RWPE2 (cell line): ENCODE results near the gene VDAC1.
A peak's percentile ranks its signal among the peaks of the same experiment; 100 is the strongest.
"Not testable (repeated sequence)": the region's sequence is repeated elsewhere in the genome, so short reads cannot be mapped to it uniquely, and the experiment has no call there.

Experiments used
- ATAC-seq: fragments of 200-7000 bp; cut with Tn5 transposase; 3 replicates; pipeline ENCODE4 v1.9.1; 2021; ENCODE audit warnings: low read depth
- DNase-seq: peaks from one replicate; pipeline ENCODE4 v3.0.0-alpha.2; 2020; ENCODE audit warnings: low spot score
- H3K27ac ChIP-seq: fragments of 450-650 bp; 2 replicates; pipeline ENCODE4 v1.5.1; 2017; ENCODE audit warnings: mild to moderate bottlenecking; ENCODE audit not compliant: poor library complexity, severe bottlenecking
- H3K27me3 ChIP-seq: fragments of 250-450 bp; sonication (Bioruptor Pico); 2 replicates; pipeline ENCODE4 v1.5.1; 2021; ENCODE audit warnings: mild to moderate bottlenecking, moderate library complexity; ENCODE audit not compliant: insufficient read depth, poor library complexity, severe bottlenecking
- H3K36me3 ChIP-seq: fragments of 250-450 bp; sonication (Bioruptor Pico); 2 replicates; pipeline ENCODE4 v1.5.1; 2020; ENCODE audit warnings: low read depth, mild to moderate bottlenecking, moderate library complexity
- H3K4me1 ChIP-seq: fragments of 250-450 bp; sonication (Bioruptor Pico); 2 replicates; pipeline ENCODE4 v1.5.1; 2021; ENCODE audit warnings: mild to moderate bottlenecking, moderate library complexity; ENCODE audit not compliant: insufficient read depth, poor library complexity, severe bottlenecking
- H3K4me3 ChIP-seq: fragments of 250-450 bp; sonication (Bioruptor Pico); 2 replicates; pipeline ENCODE4 v1.5.1; 2021; ENCODE audit warnings: mild to moderate bottlenecking, moderate library complexity; ENCODE audit not compliant: severe bottlenecking
- H3K9me3 ChIP-seq: fragments of 250-450 bp; sonication (Bioruptor Pico); 2 replicates; pipeline ENCODE4 v1.5.1; 2021; ENCODE audit warnings: mild to moderate bottlenecking, moderate library complexity; ENCODE audit not compliant: severe bottlenecking
- TF ChIP-seq, protein P1 (sequence below): fragments of 450-650 bp; IDR thresholded peaks from one replicate; pipeline ENCODE4 v1.5.1; 2017; ENCODE audit warnings: mild to moderate bottlenecking, moderate library complexity; ENCODE audit not compliant: poor library complexity, severe bottlenecking

VDAC1 gene

DNA sequence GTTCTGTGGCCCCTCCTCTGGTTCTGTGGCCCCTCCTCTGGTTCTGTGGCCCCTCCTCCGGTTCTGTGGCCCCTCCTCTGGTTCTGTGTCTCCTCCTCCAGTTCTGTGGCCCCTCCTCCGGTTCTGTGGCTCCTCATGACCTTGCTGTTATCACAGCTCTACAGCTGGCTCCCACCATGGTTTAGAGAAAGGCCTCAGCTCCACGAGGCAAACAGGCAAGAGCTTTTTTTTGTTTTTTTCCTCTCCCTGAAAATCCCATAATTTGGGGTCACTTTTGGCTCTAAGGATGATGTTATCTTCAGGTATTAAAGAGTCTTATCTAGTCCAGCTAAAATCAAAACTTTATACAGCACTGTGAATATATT, 68.1 kb downstream of the VDAC1 start:
- peak; percentile 31 for DNase-seq
- TF ChIP-seq, protein P1, sequence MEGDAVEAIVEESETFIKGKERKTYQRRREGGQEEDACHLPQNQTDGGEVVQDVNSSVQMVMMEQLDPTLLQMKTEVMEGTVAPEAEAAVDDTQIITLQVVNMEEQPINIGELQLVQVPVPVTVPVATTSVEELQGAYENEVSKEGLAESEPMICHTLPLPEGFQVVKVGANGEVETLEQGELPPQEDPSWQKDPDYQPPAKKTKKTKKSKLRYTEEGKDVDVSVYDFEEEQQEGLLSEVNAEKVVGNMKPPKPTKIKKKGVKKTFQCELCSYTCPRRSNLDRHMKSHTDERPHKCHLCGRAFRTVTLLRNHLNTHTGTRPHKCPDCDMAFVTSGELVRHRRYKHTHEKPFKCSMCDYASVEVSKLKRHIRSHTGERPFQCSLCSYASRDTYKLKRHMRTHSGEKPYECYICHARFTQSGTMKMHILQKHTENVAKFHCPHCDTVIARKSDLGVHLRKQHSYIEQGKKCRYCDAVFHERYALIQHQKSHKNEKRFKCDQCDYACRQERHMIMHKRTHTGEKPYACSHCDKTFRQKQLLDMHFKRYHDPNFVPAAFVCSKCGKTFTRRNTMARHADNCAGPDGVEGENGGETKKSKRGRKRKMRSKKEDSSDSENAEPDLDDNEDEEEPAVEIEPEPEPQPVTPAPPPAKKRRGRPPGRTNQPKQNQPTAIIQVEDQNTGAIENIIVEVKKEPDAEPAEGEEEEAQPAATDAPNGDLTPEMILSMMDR, result no peak
- no peaks in the 10 kb centered on the region for H3K36me3 ChIP-seq
- no peak overlapping the region for H3K27ac ChIP-seq
- no peaks in the 10 kb centered on the region for H3K27me3 ChIP-seq
- H3K9me3 ChIP-seq, result no peaks in the 10 kb centered on the region
- no peak overlapping the region for H3K4me3 ChIP-seq
- no peaks in the 10 kb centered on the region for H3K4me1 ChIP-seq
- ATAC-seq, result no peak

- H3K27ac ChIP-seq, H3K4me1 ChIP-seq: not testable (repeated sequence)
These were observed 68.7 kb downstream of the VDAC1 start for GRCh38 chr5:133935991-133936650.

DNA sequence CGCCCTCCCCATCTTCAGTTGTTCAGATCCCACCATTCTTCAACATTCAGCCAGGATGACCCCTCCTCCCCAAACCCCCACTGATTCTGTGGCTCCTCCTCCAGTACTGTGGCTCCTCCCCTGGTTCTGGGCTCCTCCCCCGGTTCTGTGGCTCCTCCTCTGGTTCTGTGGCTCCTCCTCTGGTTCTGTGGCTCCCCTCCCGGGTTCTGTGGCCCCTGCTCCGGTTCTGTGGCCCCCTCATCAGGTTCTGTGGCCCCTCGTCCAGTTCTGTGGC, 69.2 kb downstream of the VDAC1 start:
- H3K27ac ChIP-seq, result no peak overlapping the region
- no peaks in the 10 kb centered on the region for H3K4me1 ChIP-seq
- H3K27me3 ChIP-seq, result no peaks in the 10 kb centered on the region
- ATAC-seq (no peak), DNase-seq (no peak)
- H3K36me3 ChIP-seq, result no peaks in the 10 kb centered on the region
- H3K9me3 ChIP-seq, result no peaks in the 10 kb centered on the region
- H3K4me3 ChIP-seq, result no peak overlapping the region
- TF ChIP-seq, protein P1, result no peak

More at GRCh38 chr5:133935991-133936650, 68.7 kb downstream of the VDAC1 start:
- not testable (repeated sequence) for ATAC-seq, H3K27me3 ChIP-seq, H3K4me3 ChIP-seq, H3K36me3 ChIP-seq, H3K9me3 ChIP-seq
- peak; percentile 4 for DNase-seq

DNA sequence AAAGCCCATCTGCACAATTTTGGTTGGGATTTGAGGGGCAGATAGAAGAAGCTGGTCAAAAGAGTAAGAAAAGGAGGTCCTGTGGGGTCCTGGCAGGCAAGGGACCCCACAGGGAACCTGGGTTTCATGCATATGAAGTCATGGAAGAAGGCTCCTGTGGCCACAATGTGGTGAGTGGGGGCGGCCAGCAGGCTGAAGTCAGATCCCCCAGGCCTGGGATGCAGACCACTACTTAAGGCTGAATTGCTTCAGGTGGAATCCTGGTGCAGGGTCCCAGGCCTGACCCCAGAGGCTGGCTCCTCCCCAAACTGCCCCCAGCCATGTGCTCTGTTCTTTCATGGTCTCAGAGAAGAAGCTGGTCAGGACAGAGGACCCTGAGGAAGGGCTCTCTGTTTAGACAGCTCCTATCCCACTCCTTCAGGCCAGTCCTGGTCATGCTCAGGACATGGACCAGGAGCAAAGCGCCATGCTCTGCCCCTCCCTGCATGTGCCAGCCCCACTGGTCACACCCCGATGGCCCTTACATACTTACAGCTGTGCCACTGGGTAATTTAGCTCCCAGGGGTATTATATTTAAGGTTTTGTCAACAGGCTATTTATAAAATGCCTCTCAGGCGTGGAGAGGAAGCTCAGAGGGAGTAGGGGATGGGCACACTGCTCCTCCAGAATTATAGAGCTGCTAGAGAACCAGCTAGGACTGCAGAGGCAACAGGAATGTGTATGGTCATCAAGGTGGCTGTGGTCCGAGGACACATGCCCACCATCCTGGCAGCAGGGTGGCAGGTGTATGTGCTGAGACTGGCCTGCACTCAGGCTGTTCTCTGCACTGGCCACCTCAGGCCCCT, 69.7 kb downstream of the VDAC1 start:
- DNase-seq, result peak; percentile 53
- Histone ChIP-seq H3K27me3 (no peaks in the 10 kb centered on the region), H3K27ac (no peak overlapping the region), H3K9me3 (no peaks in the 10 kb centered on the region), H3K4me1 (no peaks in the 10 kb centered on the region), H3K4me3 (no peak overlapping the region), H3K36me3 (no peaks in the 10 kb centered on the region)
- TF ChIP-seq, protein P1, result no peak
- no peak for ATAC-seq

DNA sequence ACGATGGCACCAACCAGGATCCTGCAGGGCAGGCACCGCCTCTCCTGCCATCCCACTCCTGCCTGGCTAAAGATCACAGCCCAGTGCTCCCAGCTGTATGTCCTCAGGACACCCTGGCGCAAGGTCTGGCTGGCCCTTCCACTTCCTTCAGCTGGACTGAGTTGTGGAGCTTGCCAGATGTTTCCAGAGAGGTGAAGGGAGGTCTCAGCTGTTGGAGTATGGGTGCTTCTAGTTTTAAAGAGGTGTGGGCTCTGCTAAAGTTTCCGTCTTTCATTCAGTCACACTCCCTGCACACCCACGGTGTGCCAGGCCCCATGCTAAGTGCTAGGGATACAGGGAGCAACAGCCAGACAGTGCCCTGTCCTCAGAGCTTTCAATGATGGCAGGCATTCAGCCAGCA, 70.5 kb downstream of the VDAC1 start:
- Histone ChIP-seq H3K27me3 (no peaks in the 10 kb centered on the region), H3K4me1 (no peaks in the 10 kb centered on the region), H3K36me3 (no peaks in the 10 kb centered on the region), H3K4me3 (no peak overlapping the region), H3K9me3 (no peaks in the 10 kb centered on the region), H3K27ac (no peak overlapping the region)
- DNase-seq (no peak), ATAC-seq (no peak)
- TF ChIP-seq, protein P1, result no peak
